ENCODE data around the gene ABAT. TPM values are rescaled to one million over a fixed set of nuclear protein-coding genes. Genes with fewer than 3 reads are reported as not detected.

Gene ABAT
- total and polyA plus RNA-seq, 4 donors: 4.4 to 14.0 (median 7.1) TPM

DNA sequence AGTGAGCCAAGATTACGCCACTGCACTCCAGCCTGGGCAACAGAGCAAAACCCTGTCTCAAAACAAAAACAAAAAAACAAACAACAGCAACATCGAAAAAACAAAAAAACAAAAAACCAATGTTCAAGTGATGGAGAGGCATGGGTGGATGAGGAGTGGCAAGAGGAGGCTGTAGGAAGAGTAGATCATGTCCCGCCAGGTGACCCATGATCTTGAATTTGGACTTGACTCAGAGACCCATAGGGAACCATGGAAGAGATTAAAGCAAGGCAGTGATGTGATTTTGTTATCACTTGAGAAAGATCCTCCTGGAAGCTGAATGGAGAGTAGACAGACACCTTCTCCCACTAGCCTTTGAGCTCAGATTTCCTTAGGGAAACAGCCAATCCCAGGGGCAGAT, 11.2 kb downstream of the ABAT start:
- H3K4me1 ChIP-seq (ENCODE audit: control insufficient read depth in 5 of 5, insufficient read depth in 5 of 5, low read length in 5 of 5): no peaks in the 10 kb centered on the region
- no peak overlapping the region for H3K9ac ChIP-seq (ENCODE audit: insufficient read depth in 1 of 2, low read length in 2 of 2)
- TF ChIP-seq, protein P1, sequence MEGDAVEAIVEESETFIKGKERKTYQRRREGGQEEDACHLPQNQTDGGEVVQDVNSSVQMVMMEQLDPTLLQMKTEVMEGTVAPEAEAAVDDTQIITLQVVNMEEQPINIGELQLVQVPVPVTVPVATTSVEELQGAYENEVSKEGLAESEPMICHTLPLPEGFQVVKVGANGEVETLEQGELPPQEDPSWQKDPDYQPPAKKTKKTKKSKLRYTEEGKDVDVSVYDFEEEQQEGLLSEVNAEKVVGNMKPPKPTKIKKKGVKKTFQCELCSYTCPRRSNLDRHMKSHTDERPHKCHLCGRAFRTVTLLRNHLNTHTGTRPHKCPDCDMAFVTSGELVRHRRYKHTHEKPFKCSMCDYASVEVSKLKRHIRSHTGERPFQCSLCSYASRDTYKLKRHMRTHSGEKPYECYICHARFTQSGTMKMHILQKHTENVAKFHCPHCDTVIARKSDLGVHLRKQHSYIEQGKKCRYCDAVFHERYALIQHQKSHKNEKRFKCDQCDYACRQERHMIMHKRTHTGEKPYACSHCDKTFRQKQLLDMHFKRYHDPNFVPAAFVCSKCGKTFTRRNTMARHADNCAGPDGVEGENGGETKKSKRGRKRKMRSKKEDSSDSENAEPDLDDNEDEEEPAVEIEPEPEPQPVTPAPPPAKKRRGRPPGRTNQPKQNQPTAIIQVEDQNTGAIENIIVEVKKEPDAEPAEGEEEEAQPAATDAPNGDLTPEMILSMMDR (IDR thresholded peaks at IDR 0.05; ENCODE audit: control extremely low read depth, extremely low read depth): no peak
- 67 to 82% methylated on average over 3 of the region's 3 CpGs for WGBS, 2 donors
- peaks cover 0 to 4% (median under 1%) of the 10 kb centered on the region in 4 donors for H3K36me3 ChIP-seq (ENCODE audit: control insufficient read depth in 4 of 4, insufficient read depth in 4 of 4, low read length in 4 of 4)
- no peaks in the 10 kb centered on the region for H3K27me3 ChIP-seq (ENCODE audit: control insufficient read depth in 3 of 3, insufficient read depth in 3 of 3, low read length in 2 of 3)
- ATAC-seq (ENCODE audit: insufficient read depth, low FRiP score) (no peak), DNase-seq (no peak)
- no peak overlapping the region for H3K4me3 ChIP-seq
- H3K27ac ChIP-seq (ENCODE audit: low read depth in 1 of 2, low read length in 1 of 2): no peak overlapping the region
- peaks cover 0 to 10% (median 4%) of the 10 kb centered on the region in 4 donors for H3K9me3 ChIP-seq (ENCODE audit: control insufficient read depth in 4 of 4, insufficient read depth in 3 of 4, low read length in 3 of 4)

DNA sequence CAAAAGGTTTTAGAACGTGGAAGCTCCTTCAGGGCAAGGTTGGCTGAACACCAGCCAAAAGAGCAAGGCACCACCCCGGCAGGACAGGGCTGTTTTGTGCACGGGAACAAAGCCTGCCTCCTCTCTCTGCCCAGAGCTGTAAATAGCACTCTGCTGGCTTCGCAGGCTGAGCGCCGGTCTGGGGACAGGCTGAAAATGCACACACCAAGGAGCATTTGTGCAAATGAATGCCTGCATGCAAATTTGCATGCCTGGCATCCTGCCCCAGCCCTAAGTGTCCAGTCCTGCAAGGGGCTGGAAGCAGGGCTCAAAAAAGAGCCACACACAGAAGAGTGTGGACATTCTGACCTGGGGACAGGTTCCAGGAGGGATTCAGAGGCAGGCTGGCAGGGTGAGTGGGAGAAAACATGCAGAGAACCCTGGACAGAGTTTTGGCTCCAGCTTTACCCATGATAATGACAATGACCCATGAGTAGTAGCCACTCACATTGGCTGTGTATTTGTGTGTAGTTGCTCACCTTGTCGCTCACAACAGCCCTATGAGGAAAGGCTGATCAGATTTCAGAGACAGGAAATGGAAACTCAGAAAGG, 11.7 kb downstream of the ABAT start:
- Histone ChIP-seq H3K27ac (ENCODE audit: low read depth in 1 of 2, low read length in 1 of 2) (no peak overlapping the region), H3K4me1 (ENCODE audit: control insufficient read depth in 5 of 5, insufficient read depth in 5 of 5, low read length in 5 of 5) (no peaks in the 10 kb centered on the region), H3K9me3 (ENCODE audit: control insufficient read depth in 4 of 4, insufficient read depth in 3 of 4, low read length in 3 of 4) (peaks cover 0 to 10% (median 4%) of the 10 kb centered on the region in 4 donors), H3K27me3 (ENCODE audit: control insufficient read depth in 3 of 3, insufficient read depth in 3 of 3, low read length in 2 of 3) (no peaks in the 10 kb centered on the region), H3K9ac (ENCODE audit: insufficient read depth in 1 of 2, low read length in 2 of 2) (no peak overlapping the region), H3K36me3 (ENCODE audit: control insufficient read depth in 4 of 4, insufficient read depth in 4 of 4, low read length in 4 of 4) (peaks cover 0 to 4% (median under 1%) of the 10 kb centered on the region in 4 donors), H3K4me3 (no peak overlapping the region)
- ATAC-seq (ENCODE audit: insufficient read depth, low FRiP score): no peak
- DNase-seq: no peak
- TF ChIP-seq, protein P1 (IDR thresholded peaks at IDR 0.05; ENCODE audit: control extremely low read depth, extremely low read depth): no peak
- WGBS, 2 donors: 46 to 64% methylated on average over 7 of the region's 7 CpGs

DNA sequence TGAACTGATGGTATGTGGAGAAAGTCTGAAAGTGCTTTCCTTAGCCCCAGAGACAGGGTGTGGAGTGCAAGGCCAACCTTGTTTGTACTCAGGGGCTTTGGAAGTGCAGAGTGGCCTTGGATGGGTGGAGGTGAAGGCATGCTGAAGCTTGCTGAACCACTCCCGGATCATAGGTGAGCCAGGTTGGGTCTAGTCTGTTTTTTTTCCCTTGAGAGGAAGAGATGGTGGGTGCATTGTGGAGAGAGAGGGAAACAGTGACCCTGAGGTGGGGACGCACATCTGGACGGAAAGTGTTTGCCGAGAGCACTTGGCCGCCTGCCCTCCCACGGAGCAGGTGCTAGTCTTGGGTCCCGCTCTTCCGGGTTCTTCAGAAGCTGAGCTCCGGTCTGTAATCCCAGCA, 12.5 kb downstream of the ABAT start:
- Histone ChIP-seq H3K36me3 (ENCODE audit: control insufficient read depth in 4 of 4, insufficient read depth in 4 of 4, low read length in 4 of 4) (peaks cover 0 to 4% (median under 1%) of the 10 kb centered on the region in 4 donors), H3K4me1 (ENCODE audit: control insufficient read depth in 5 of 5, insufficient read depth in 5 of 5, low read length in 5 of 5) (no peaks in the 10 kb centered on the region), H3K9ac (ENCODE audit: insufficient read depth in 1 of 2, low read length in 2 of 2) (no peak overlapping the region), H3K9me3 (ENCODE audit: control insufficient read depth in 4 of 4, insufficient read depth in 3 of 4, low read length in 3 of 4) (peaks cover 0 to 10% (median 4%) of the 10 kb centered on the region in 4 donors), H3K4me3 (no peak overlapping the region), H3K27me3 (ENCODE audit: control insufficient read depth in 3 of 3, insufficient read depth in 3 of 3, low read length in 2 of 3) (no peaks in the 10 kb centered on the region), H3K27ac (ENCODE audit: low read depth in 1 of 2, low read length in 1 of 2) (no peak overlapping the region)
- WGBS, 2 donors: 90 to 95% methylated on average over 9 of the region's 9 CpGs
- ATAC-seq (ENCODE audit: insufficient read depth, low FRiP score): no peak
- no peak for DNase-seq
- TF ChIP-seq, protein P1 (IDR thresholded peaks at IDR 0.05; ENCODE audit: control extremely low read depth, extremely low read depth): no peak

DNA sequence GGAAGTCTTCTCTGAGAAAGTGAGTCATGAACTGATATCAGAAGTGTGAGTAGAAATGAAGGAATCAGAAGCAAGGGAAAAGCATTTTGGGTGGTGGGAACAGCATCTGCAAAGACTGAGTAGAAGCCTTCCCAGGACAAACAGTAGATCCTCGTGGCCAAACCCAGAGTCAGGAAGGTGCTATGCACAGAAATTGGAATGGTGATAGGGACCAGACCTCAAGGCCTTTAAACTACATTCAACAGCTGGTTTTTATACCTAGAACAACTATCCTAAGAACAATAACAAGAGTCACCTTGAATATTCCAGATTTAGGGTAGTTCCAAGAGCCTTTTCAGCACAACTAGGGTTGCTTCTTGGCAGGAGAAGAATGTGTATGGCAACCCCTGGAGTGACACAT, 15.3 kb downstream of the ABAT start:
- no peaks in the 10 kb centered on the region for H3K27me3 ChIP-seq (ENCODE audit: control insufficient read depth in 3 of 3, insufficient read depth in 3 of 3, low read length in 2 of 3)
- H3K9me3 ChIP-seq (ENCODE audit: control insufficient read depth in 4 of 4, insufficient read depth in 3 of 4, low read length in 3 of 4): peaks cover 0 to 10% (median 4%) of the 10 kb centered on the region in 4 donors
- no peak overlapping the region for H3K4me3 ChIP-seq
- DNase-seq (no peak), ATAC-seq (ENCODE audit: insufficient read depth, low FRiP score) (no peak)
- 56 to 76% methylated on average over 1 of the region's 1 CpG for WGBS, 2 donors
- H3K9ac ChIP-seq (ENCODE audit: insufficient read depth in 1 of 2, low read length in 2 of 2): no peak overlapping the region
- peaks cover 0 to 4% (median under 1%) of the 10 kb centered on the region in 4 donors for H3K36me3 ChIP-seq (ENCODE audit: control insufficient read depth in 4 of 4, insufficient read depth in 4 of 4, low read length in 4 of 4)
- H3K27ac ChIP-seq (ENCODE audit: low read depth in 1 of 2, low read length in 1 of 2): no peak overlapping the region
- H3K4me1 ChIP-seq (ENCODE audit: control insufficient read depth in 5 of 5, insufficient read depth in 5 of 5, low read length in 5 of 5): no peaks in the 10 kb centered on the region
- TF ChIP-seq, protein P1 (IDR thresholded peaks at IDR 0.05; ENCODE audit: control extremely low read depth, extremely low read depth): no peak
